B cell (primary cell): ENCODE measurements around the gene ARGFX.

Experiments used
- CTCF ChIP-seq: fragments of 200-600 bp; IDR thresholded peaks from one replicate; pipeline ENCODE4 v1.8.0; 2022; ENCODE audit warnings: antibody characterized with exemption, mild to moderate bottlenecking
- EZH2 ChIP-seq: IDR thresholded peaks from 2 replicates; pipeline ENCODE4 v1.6.1; 2012; ENCODE audit warnings: borderline replicate concordance, low read depth, mild to moderate bottlenecking, moderate library complexity, low read length; ENCODE audit not compliant: insufficient read depth, poor library complexity, severe bottlenecking

- peak; percentile 41 for TF ChIP-seq CTCF
- no peak for TF ChIP-seq EZH2
Observed at GRCh38 chr3:121529308-121529707, 38.4 kb upstream of the ARGFX start.
